ENCODE data around the gene SMIM32. TPM values are rescaled to one million over a fixed set of nuclear protein-coding genes. Genes with fewer than 3 reads are reported as not detected.

Gene SMIM32
- total and polyA plus RNA-seq, 2 donors (not counting 3 experiments of a cell fraction or from before 2014, with no cell fraction given) = not detected

- FAIRE-seq (no peak), DNase-seq (ENCODE audit: low read depth, low spot score) (no peak)
- Histone ChIP-seq H4K20me1 (replicated peaks; ENCODE audit: control insufficient read depth, extremely low read depth, insufficient read depth, low read length) (peaks cover 36% of the 10 kb centered on the region), H3K4me2 (ENCODE audit: insufficient read depth, low read length) (no peak overlapping the region), H3K9ac (replicated peaks; ENCODE audit: extremely low read depth, insufficient read depth, low read length) (no peak overlapping the region), H3K9me1 (replicated peaks; ENCODE audit: control insufficient read depth, extremely low read depth, insufficient read depth, low read length) (peaks cover 5% of the 10 kb centered on the region), H3K4me3 (replicated peaks in 1 of 3; ENCODE audit: insufficient read depth in 1 of 3, low read depth in 1 of 3, low read length in 3 of 3) (no peak overlapping the region), H3K27ac (ENCODE audit: insufficient read depth, low read depth, low read length) (no peak overlapping the region), H3K79me2 (ENCODE audit: control insufficient read depth, insufficient read depth, low read length) (peaks cover 98% of the 10 kb centered on the region), H2AFZ (ENCODE audit: low read depth, low read length) (no peak overlapping the region), H3K36me3 (ENCODE audit: control insufficient read depth in 2 of 2, extremely low read depth in 1 of 2, insufficient read depth in 2 of 2, low read length in 2 of 2) (no peaks in the 10 kb centered on the region), H3K9me3 (replicated peaks; ENCODE audit: control insufficient read depth, insufficient read depth, low read length) (no peaks in the 10 kb centered on the region), H3K4me1 (ENCODE audit: control insufficient read depth, extremely low read depth, insufficient read depth, low read length) (no peaks in the 10 kb centered on the region), H3K27me3 (ENCODE audit: control insufficient read depth in 2 of 2, insufficient read depth in 2 of 2, low read length in 2 of 2) (no peaks in the 10 kb centered on the region)
- no peak for TF ChIP-seq POLR2A (IDR thresholded peaks at IDR 0.05; ENCODE audit: low read depth, low read length)
- TF ChIP-seq MYC (IDR thresholded peaks at IDR 0.05; ENCODE audit: low read depth, low read length) = no peak
- TF ChIP-seq GATA2 (IDR thresholded peaks at IDR 0.05; ENCODE audit: insufficient read depth, insufficient read length, low read depth, low read length) = no peak
- no peak for TF ChIP-seq EZH2 (IDR thresholded peaks at IDR 0.05; ENCODE audit: borderline replicate concordance, low read depth, low read length, severe bottlenecking)
- TF ChIP-seq FOS (IDR thresholded peaks at IDR 0.05; ENCODE audit: borderline replicate concordance, insufficient read depth, low read length) = no peak
- TF ChIP-seq JUN (IDR thresholded peaks at IDR 0.05; ENCODE audit: borderline replicate concordance, insufficient read depth, insufficient read length, low read depth) = no peak
- no peak for TF ChIP-seq CTCF (IDR thresholded peaks at IDR 0.05; ENCODE audit: extremely low read depth in 1 of 2, insufficient read depth in 1 of 2, low read depth in 1 of 2, low read length in 2 of 2)
- no peak for TF ChIP-seq POLR2AphosphoS5 (IDR thresholded peaks at IDR 0.05; ENCODE audit: insufficient read depth, low read depth, low read length)
- TF ChIP-seq, protein P1, sequence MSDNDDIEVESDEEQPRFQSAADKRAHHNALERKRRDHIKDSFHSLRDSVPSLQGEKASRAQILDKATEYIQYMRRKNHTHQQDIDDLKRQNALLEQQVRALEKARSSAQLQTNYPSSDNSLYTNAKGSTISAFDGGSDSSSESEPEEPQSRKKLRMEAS (IDR thresholded peaks at IDR 0.05; ENCODE audit: insufficient read depth, insufficient read length) = no peak
- ChIA-PET CTCF (interaction anchor here (2.0 kb wide), 1 partner anchor 12 kb away, joined by 9 read pairs; no protein-coding TSS in a partner anchor), POLR2A (no interaction called here)
- intact Hi-C loops (cut with micrococcal nuclease) (no loop called here), dilution Hi-C loops (cut with MboI; ENCODE audit: extremely low pct_ligation_motif_present, low sequenced_read_pairs) (no loop called here)
- no TSS peak for BruUV-seq (replicated peaks)
Measured at GRCh38 chr5:136146201-136146600, 46.8 kb downstream of the SMIM32 start.

Measured in endothelial cell of umbilical vein (primary cell).